Left colon (tissue), 2 donors: Measurements from ENCODE around the gene DNAAF1. TPM values are rescaled to one million over a fixed set of nuclear protein-coding genes. Genes with fewer than 3 reads are reported as not detected.
A peak's percentile ranks its signal among the peaks of the same experiment; 100 is the strongest.

ENCODE experiments used
- ATAC-seq: fragments of 200-7000 bp; cut with Tn5 transposase; one replicate; pipeline ENCODE4 v1.9.1; 2020; ENCODE audit warnings: mild to moderate bottlenecking, moderate library complexity
- DNase-seq, 2 donors: peaks; one replicate each; pipeline ENCODE4 v3.0.0-alpha.2; 2020
- intact Hi-C, 2 donors: fragments of 100-400 bp; cut with DNase I in 1 of 2; cut with micrococcal nuclease in 1 of 2; formaldehyde crosslinking; loops; one replicate each; pipeline versions ENCODE4 v1.11.2 to v1.14.0; 2022; cut with DNase I, micrococcal nuclease
- total RNA-seq, 2 donors: library from RNA; stranded (reverse); fragmentation: NEBNext Ultra II Directional; extraction: Animal tissue kit (Norgen Biotek cat#: 25700); gene quantifications; one replicate each; pipeline ENCODE4 v1.2.1, GENCODE V29; 2021
- donor health status: DM: no; HTN: no; CAD: no.
- donor health status: DM: yes; HTN: yes; CAD: no.

DNAAF1 gene
- total RNA-seq, 2 donors from 2014 or later = 0.09 to 0.34 TPM

- ATAC-seq = no peak
- DNase-seq = no peak
- intact Hi-C loops = no loop called here
Measured at GRCh38 chr16:84119368-84119767, 25.7 kb upstream of the DNAAF1 start.

GRCh38 chr16:84120023-84120422 lies 25.1 kb upstream of the DNAAF1 start:
- no peak for ATAC-seq
- intact Hi-C loops = no loop called here
- DNase-seq = no peak

- ATAC-seq (no peak), DNase-seq (no peak)
- intact Hi-C loops = no loop called here
Measured at GRCh38 chr16:84121007-84121406, 24.1 kb upstream of the DNAAF1 start.

- intact Hi-C loops = no loop called here
- DNase-seq (no peak), ATAC-seq (no peak)
Measured at GRCh38 chr16:84124257-84125073, 20.6 kb upstream of the DNAAF1 start.

- intact Hi-C loops = no loop called here
- DNase-seq (no peak), ATAC-seq (no peak)
Measured at GRCh38 chr16:84131117-84131516, 14.0 kb upstream of the DNAAF1 start.

DNA sequence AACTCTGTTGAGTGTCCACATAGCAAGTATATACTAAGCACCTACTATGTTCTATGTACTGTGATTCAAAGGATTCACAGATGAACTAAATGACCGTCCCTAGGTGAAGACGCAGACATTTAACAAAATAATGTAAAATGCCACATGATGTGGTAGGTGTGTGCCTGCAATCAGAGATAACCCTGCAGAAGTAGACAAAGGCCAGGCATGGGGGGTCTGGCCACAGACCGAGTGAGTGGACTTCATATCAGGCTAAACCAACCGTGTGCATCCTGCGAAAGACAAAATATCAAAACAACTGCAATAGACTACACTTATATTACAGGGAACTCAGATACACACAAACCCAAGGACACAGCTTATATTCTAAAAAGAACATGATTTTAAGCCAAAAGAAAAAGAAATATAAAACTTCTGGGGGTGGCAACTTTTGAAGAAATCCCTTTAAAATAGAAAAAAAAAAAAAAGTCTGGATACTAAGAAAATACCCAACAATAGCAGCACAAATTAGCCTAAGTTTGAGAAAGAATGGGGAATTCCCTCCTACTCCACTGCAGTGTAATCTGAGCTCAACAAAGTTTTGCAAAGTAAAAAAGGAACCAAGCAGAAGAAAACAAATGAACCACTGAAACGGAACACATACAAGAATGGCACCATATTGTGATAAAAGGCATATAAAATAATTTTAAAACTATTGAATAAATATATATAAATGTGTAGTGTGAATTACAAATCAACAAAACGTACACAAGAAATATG lies 12.4 kb upstream of the DNAAF1 start:
- DNase-seq (no peak), ATAC-seq (no peak)
- intact Hi-C loops = no loop called here

DNA sequence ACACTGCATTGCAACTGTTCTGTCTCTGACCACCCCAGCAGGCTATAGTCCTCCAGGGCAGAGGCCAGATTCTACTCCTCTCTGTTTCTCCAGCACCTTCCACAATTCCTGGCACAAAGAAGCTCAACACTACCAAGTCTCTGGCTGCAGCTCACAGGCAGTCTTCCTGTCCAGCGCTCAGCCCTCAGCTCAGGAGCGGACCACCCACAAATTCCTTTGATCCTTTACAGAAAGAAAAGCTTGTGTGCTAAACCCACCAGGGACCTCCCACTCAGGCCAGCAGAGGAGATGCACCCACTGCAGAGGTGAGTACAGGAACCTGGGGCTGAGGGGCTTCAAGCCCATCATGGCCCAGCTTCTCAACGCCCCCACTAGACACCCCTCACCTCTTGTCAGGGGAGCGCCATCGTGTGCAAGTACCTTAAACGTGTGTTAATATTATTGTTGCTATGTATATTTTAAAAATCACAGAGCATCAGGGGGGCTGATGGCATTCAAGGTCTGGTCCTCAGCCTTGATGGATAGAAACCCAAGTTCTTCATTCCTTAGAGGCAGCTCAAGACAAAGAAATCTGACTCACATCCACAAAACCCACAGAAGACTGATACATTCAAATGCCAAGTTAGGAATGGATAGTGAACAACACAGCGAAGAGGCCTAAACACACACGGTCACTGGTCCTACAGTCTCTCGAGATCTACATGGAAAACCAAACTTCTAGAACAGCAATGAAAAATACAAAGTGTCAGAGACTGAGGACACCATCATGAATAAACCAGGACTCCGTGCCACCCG lies 8.6 kb upstream of the DNAAF1 start:
- intact Hi-C loops = no loop called here
- DNase-seq = no peak
- no peak for ATAC-seq

GRCh38 chr16:84137287-84137686 lies 7.8 kb upstream of the DNAAF1 start:
- no peak for ATAC-seq
- intact Hi-C loops = no loop called here
- no peak for DNase-seq

- intact Hi-C loops = no loop called here
- ATAC-seq (no peak), DNase-seq (no peak)
Measured at GRCh38 chr16:84137769-84138357, 7.2 kb upstream of the DNAAF1 start.

DNA sequence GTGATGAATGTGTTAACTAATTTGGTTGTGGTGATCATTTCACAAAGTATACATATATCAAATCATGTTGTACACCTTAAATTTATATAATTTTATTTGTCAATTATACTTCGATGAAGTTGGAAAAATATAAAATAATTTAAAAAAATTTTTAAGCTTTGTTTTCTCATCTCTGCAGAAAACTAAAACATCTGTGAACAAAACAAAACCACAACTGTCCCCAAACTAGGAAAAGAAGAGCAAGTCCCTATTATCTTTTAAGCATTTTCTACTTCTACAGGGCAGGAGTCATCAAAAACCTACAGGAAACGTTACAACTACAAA lies 6.6 kb upstream of the DNAAF1 start:
- intact Hi-C loops = no loop called here

GRCh38 chr16:84138824-84139627 lies 6.1 kb upstream of the DNAAF1 start:
- no peak for ATAC-seq
- no peak for DNase-seq
- intact Hi-C loops = no loop called here

More for the DNA sequence above, 6.6 kb upstream of the DNAAF1 start:
- DNase-seq = no peak
- ATAC-seq = no peak

DNA sequence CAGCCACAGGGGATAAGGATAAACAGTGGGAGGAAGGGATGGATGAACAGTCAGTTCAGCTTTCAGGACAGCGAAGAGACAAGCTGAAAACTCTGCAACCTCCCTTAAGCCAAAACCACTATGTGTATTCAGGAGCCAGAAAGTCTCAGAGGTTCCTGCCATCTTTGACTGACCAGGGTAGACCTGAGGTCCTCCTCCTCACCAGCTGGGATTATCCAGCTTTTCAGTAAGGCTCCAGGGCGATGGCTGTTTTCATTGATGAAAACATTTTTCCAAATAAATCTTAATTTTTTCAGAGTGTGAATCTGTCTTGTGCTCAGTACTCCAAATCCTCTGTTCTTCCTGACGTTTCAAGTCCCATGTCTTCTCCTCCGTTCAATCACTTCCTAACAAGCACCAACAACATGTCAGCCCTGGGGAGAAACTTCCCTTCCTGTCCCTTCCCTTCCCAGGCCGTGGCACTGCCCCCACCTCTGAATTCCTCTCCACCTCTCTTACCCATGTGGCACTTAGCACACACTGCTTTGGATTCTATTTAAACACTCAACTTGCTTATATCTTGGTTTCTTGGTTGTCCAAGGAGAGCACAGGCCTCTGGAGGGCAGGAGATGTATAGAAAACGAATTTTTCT lies 5.4 kb upstream of the DNAAF1 start:
- intact Hi-C loops = no loop called here
- ATAC-seq = no peak
- DNase-seq = no peak

DNA sequence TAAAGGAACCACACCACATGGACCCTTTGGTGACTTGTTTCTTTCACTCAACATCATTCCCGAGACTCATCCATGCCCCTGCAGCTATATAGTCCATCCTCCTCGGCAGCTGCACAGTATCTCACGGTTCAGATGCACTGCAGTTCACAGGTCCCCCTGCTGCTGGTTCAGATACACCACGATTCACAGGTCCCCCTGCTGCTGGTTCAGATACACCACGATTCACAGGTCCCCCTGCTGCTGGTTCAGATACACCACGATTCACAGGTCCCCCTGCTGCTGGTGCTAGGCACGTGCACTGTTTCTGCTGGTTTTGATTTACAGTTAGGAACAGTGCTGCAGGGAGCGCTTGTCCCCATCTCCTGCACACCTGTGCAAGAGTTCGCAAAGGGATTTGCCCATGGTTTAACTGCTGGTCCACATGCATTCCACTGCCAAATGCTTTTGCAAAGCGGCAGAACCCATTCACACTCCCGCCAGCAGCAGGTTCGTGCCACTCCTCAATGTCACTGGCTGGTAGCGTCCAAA lies 3.9 kb upstream of the DNAAF1 start:
- DNase-seq = no peak
- no peak for ATAC-seq
- intact Hi-C loops = no loop called here

DNA sequence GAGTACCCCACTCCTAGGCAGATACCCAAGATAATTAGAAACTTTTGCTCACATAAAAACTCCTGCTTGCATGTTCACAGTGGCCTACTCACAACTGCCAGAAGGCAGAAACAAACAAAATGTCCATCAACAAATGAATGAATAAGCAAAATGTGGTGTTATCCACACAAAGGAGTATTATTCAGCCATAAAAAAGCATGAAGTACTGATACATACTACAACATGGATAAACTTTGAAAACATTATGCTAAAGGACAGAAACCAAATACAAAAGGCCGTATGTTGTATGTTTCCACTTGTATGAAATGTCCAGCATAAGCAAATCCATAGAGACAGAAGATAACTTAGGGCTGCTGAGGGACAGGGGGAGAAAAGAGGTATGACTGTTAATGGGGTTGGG lies 2.0 kb upstream of the DNAAF1 start:
- intact Hi-C loops = no loop called here

DNA sequence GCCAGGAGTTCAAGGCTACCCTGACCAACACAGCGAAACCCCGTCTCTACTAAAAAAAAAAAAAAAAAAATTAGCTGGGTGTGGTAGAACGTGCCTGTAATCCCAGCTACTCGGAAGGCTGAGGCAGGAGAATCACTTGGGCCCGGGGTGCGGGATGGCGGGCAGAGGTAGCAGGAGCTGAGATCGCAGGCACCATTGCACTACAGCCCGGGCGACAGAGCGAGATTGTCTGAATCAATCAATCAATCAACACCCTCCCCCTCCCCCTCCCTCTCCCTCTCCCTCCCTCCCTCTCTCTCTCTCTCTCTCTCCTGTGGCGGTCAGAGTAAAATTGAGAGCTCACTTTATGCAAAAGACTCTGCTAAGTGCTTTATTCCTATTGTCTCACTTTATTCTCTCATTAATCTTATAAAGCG lies 1.3 kb upstream of the DNAAF1 start:
- intact Hi-C loops = no loop called here
- DNase-seq = no peak
- ATAC-seq = no peak

More for the DNA sequence above, 2.0 kb upstream of the DNAAF1 start:
- no peak for ATAC-seq
- DNase-seq = no peak

DNA sequence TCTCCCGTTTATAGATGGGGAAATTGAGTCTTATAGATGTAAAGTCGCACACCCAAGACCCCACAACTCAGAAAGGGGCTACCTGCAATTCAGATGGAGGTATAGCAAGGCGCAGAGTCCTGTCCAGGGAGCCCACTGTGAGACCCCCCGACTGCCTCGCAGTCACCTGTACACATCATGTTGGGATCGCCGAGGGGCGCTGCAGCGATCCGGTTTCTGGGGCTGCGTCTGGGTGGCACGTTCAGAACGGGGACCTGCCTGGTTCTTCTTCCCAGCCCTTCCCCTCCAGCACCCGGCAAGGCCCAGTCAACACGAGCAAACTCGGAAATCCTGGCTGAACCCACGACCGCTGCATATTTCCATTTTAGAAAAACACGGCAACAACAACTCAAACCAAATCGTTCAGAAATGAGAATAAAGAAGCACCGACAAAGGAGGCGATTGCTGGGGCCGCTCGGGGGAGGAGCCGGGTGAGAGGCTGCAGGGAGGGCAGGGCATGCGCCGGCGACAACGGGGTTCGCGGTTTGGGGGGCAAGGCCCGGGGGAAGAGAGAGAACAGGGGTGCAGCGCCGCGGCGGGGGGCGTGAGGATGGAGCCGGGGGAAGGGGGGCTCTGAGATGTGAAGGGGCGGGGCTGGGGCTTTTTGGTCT lies 774 bp upstream of the DNAAF1 start:
- DNase-seq = peak; percentile 39 to 53
- intact Hi-C loops = no loop called here

GRCh38 chr16:84150926-84151325 lies 5.8 kb downstream of the DNAAF1 start:
- intact Hi-C loops = no loop called here
- ATAC-seq (no peak), DNase-seq (no peak)

More for the DNA sequence above, 774 bp upstream of the DNAAF1 start:
- ATAC-seq = peak; percentile 59
